Activated T-helper 17 cell treated with anti-CD3 and anti-CD28 coated beads, Interleukin-2, amount 50 U/mL, for 72 hours (primary cell): ENCODE results near the gene SSMEM1. TPM values are rescaled to one million over a fixed set of nuclear protein-coding genes. Genes with fewer than 3 reads are reported as not detected.
"Not testable (repeated sequence)": the region's sequence is repeated elsewhere in the genome, so short reads cannot be mapped to it uniquely, and the experiment has no call there.

Source experiments
- ATAC-seq: fragments of 150-1000 bp; cut with Tn5 transposase; replicated peaks from 2 replicates; pipeline ENCODE4 v1.10.0; 2021; ENCODE audit warnings: mild to moderate bottlenecking, moderate library complexity
- H3K27ac Mint-ChIP-seq: one replicate; pipeline ENCODE4 v1.8.0; 2022; ENCODE audit warnings: mixed read lengths
- H3K27me3 Mint-ChIP-seq: one replicate; pipeline ENCODE4 v1.8.0; 2022; ENCODE audit warnings: mixed read lengths
- H3K36me3 Mint-ChIP-seq: one replicate; pipeline ENCODE4 v1.8.0; 2022; ENCODE audit warnings: low read depth, mild to moderate bottlenecking, mixed read lengths
- H3K4me1 Mint-ChIP-seq: one replicate; pipeline ENCODE4 v1.8.0; 2022; ENCODE audit warnings: mixed read lengths
- H3K4me3 Mint-ChIP-seq: one replicate; pipeline ENCODE4 v1.8.0; 2022; ENCODE audit warnings: mild to moderate bottlenecking, mixed read lengths
- H3K9me3 Mint-ChIP-seq: one replicate; pipeline ENCODE4 v1.8.0; 2022; ENCODE audit warnings: mixed read lengths
- total RNA-seq, 2 donors: library from RNA; stranded (reverse); gene quantifications; one replicate each; pipeline ENCODE4 v1.2.3, GENCODE V29; 2022

SSMEM1 gene, protein sequence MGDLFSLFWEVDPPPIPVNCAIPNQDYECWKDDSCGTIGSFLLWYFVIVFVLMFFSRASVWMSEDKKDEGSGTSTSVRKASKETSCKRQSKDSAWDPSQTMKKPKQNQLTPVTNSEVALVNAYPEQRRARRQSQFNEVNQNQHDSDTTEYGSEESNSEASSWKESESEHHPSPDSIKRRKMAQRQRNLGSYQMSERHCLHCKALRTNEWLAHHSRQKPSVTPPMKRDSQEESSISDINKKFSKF
- total RNA-seq = not detected

DNA sequence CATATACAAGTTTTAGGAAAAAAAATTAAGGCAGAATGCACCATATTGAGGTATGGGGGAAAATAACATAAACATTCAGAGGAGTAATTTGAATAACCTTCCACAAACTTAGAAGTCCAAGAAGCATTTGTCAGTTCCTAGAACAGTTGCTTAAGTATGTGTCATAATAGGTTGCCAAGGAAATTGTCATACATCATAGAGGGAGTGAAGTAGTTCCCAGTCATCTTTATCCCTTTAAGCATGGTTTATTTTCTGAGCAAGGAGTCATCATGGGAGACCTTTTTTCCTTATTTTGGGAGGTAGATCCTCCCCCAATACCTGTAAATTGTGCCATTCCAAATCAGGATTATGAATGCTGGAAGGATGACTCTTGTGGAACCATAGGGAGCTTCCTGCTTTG, at the start of gene SSMEM1:
TSS of gene SSMEM1 (plus strand) at position 219 of the 400 bp plus-strand sequence. CDS start at position 270, 51 bp downstream.
- H3K9me3 Mint-ChIP-seq = no peaks in the 10 kb centered on the region
- peak; percentile 23 for ATAC-seq
- peaks cover 4% of the 10 kb centered on the region for H3K27me3 Mint-ChIP-seq
- H3K27ac Mint-ChIP-seq = no peak within 1 kb of the TSS
- H3K4me3 Mint-ChIP-seq = no peak within 1 kb of the TSS
- peaks cover 11% of the 10 kb centered on the region for H3K4me1 Mint-ChIP-seq
- H3K36me3 Mint-ChIP-seq = peaks cover 25% of the 10 kb centered on the region

DNA sequence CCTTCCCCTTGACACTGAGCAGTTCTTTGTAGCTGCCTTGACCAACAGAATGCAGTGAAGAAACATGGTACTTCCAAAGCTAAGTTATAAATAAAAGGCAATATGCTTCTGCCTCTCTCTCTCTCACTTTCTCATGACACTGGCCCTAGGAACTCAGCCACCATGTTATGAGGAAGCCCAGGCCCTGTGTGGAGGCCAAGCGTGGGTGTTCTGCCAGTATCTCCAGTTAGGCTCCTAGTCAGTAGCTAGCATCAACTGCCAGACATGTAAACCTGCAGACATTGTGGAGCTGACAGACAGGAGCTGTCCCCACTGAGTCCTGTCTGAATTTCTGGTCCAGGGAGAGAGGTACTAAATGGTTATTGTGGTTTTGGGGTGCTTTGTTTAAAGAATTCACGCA, 47.6 kb upstream of the SSMEM1 start:
- Mint-ChIP-seq H3K9me3 (no peaks in the 10 kb centered on the region), H3K27me3 (no peaks in the 10 kb centered on the region), H3K27ac (no peak overlapping the region), H3K4me3 (no peak overlapping the region), H3K36me3 (peaks cover 72% of the 10 kb centered on the region), H3K4me1 (peaks cover 7% of the 10 kb centered on the region)
- ATAC-seq = no peak

DNA sequence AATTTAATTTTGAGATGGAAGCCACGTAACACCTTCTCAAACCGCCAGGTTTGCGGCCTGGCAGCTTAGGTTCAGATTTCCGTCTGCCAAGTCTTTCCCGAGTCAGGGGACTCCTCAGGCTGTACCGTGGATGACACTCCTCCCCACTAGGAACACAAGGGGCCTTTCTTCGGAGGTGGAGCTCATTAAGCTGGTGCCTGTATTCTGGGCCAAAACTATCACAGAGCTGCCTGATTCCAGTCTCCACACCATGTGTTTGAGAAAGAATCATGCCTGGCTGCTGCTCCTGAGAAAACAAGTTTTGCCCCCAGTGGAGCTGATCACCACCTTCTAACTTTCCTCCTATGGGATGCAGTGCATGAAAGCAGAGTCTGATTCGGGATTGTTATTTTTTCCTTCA, 47.2 kb upstream of the SSMEM1 start:
- no peak for ATAC-seq

DNA sequence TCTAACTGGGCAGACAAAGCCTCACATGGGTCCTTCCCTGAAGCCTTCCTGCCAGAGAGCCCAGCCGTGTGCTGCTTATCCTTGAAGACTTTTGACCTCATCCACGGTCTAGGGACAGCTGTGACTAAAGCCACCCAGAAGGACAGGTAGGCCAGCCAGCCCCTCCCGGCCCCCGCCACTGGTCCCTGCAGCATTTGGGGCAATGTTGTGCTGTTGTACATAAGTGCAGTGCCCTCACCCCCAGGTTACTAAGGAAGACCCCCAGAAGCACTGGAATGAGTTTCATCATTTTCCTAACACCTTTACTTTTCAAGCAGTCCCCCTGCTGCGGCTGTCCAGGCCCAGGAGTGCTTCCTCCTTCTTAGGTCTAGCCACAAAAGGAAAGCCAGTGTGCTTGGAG, 45.5 kb upstream of the SSMEM1 start:
- Mint-ChIP-seq H3K36me3 (peaks cover 94% of the 10 kb centered on the region), H3K27ac (no peak overlapping the region), H3K9me3 (no peaks in the 10 kb centered on the region), H3K27me3 (no peaks in the 10 kb centered on the region), H3K4me3 (no peak overlapping the region), H3K4me1 (peaks cover 7% of the 10 kb centered on the region)
- ATAC-seq = no peak

More for the DNA sequence above, 47.2 kb upstream of the SSMEM1 start:
- H3K4me3 Mint-ChIP-seq = no peak overlapping the region
- H3K27me3 Mint-ChIP-seq = no peaks in the 10 kb centered on the region
- no peaks in the 10 kb centered on the region for H3K9me3 Mint-ChIP-seq
- no peak overlapping the region for H3K27ac Mint-ChIP-seq
- peaks cover 76% of the 10 kb centered on the region for H3K36me3 Mint-ChIP-seq
- peaks cover 7% of the 10 kb centered on the region for H3K4me1 Mint-ChIP-seq

DNA sequence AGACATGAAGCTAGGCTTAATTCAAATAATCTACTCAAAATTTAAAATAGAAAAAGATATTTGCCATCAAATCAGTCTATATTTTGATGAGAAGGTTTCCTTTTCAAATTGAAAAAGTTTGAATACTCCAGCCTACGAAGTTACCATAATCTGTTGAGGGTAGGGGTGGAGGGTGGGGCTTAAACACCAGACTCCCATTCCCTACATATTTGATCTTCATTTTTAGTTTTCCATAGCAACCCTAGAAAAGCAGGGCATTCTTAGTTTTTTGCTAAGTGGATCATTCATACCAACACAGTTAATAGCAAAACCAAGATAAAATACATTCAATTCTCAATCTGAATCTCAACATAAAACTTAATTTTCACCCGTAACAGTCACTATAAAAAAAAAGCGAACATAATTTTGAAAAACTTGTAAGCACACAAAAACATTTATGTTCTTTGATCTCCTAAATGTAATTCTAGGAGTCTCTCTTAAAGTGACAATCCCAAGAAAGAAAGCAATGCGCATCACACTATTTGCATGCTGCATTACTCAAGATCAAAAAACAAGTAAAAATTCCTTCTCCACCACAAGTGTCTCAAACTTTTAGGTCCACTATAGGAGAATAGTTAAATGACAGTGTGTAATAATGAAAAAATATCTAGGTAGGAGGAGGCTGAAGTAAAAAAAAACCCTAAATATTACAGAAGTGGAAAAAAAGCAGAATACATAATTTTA, 33.3 kb upstream of the SSMEM1 start:
- Mint-ChIP-seq H3K4me1 (no peaks in the 10 kb centered on the region), H3K27ac (no peak overlapping the region), H3K4me3 (no peak overlapping the region), H3K27me3 (no peaks in the 10 kb centered on the region), H3K9me3 (no peaks in the 10 kb centered on the region), H3K36me3 (peaks cover 90% of the 10 kb centered on the region)
- ATAC-seq = no peak

DNA sequence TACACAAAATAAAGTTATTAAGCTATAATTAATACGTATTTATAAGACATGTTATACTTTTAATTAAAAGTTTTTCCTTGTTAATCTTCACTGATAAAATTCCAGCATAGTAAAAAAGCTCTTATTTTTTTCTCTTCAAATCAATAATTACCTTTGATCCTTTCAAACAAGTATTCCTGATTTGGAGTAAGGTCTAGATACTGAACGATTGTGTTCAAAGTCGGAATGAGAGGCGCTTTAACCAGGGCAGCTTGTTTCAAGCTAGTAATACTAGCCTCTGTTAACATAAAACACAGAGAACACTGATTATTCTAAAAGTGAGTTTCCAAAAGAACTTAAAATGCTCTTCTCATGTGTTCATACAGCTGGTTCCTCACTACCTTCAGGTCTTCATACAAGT, 29.4 kb upstream of the SSMEM1 start:
- no peaks in the 10 kb centered on the region for H3K27me3 Mint-ChIP-seq
- H3K36me3 Mint-ChIP-seq = peaks cover 96% of the 10 kb centered on the region
- no peak for ATAC-seq
- no peaks in the 10 kb centered on the region for H3K9me3 Mint-ChIP-seq
- no peak overlapping the region for H3K4me3 Mint-ChIP-seq
- H3K4me1 Mint-ChIP-seq = peaks cover 15% of the 10 kb centered on the region
- peak overlapping the region; percentile 2 for H3K27ac Mint-ChIP-seq

DNA sequence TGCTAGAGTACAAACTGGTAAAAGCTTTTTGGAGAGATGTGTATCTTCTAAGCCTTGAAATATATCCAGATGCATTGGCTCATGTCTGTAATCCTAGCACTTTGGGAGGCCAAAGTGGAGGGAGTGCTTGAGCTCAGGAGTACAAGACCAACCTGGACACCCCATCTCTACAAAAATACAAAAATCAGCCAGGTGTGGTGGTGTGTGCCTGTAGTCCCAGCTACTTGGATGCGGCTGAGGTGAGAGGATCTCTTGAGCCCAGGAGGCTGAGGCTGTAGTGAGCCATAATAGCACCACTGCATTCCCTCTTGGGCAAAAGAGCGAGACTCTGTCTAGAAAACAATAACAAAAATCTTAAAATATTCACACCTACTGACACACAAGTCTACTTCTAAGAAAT, 28.0 kb upstream of the SSMEM1 start:
- H3K27ac Mint-ChIP-seq = no peak overlapping the region
- ATAC-seq = no peak

DNA sequence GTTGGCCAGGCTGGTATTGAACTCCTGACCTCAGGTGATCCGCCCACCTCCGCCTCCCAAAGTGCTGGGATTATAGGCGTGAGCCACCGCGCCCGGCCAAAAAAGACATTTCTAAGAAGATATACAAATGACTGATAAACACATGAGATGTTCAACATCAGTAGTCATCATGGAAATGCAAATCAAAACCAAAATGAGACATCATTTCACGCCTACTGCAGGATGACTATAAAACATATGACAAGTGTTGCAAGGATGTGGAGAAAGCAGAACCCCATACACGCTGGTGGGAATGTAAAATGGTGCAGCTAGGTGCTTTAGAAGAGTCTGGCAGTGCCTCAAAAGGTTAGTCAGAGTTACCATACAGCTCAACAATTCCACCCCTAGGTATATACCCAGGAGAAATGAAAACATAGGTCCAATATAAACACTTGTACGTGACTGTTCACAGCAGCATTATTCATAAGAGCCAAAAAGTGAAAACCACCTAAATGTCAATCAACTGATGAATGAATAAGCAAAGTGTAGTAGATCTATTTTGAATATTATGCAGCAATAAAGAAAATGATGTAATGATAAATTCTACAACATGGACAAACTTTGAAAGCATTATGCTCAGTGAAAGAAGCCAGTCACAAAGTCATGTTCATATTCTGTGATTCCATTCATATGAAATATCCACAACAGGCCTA, 26.9 kb upstream of the SSMEM1 start:
- H3K36me3 Mint-ChIP-seq = peaks cover 95% of the 10 kb centered on the region
- peak; percentile 96 for ATAC-seq
- H3K27me3 Mint-ChIP-seq = no peaks in the 10 kb centered on the region

More for the DNA sequence above, 28.0 kb upstream of the SSMEM1 start:
- Mint-ChIP-seq H3K4me1 (peaks cover 21% of the 10 kb centered on the region), H3K36me3 (peaks cover 96% of the 10 kb centered on the region), H3K27me3 (no peaks in the 10 kb centered on the region), H3K9me3 (no peaks in the 10 kb centered on the region), H3K4me3 (no peak overlapping the region)

DNA sequence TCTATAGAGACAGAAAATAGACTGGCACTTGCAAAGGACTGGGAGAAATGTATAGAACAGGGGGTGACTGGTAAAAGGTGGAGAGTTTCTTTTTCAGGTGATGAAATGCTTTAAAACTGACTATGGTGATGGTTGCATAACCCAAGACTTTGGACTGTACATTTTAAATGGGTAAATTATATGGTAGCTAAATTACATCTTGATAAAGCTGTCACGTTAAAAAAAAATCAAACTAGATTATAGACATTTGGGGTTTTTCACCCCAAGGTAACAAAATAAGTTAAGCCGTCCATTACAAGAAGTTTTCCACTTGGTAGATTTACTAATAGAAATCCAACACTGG, 26.4 kb upstream of the SSMEM1 start:
- no peaks in the 10 kb centered on the region for H3K27me3 Mint-ChIP-seq
- ATAC-seq = no peak
- H3K36me3 Mint-ChIP-seq = peaks cover 91% of the 10 kb centered on the region
- H3K4me3 Mint-ChIP-seq = peak overlapping the region; percentile 72
- H3K9me3 Mint-ChIP-seq = no peaks in the 10 kb centered on the region
- H3K4me1 Mint-ChIP-seq = peaks cover 21% of the 10 kb centered on the region
- H3K27ac Mint-ChIP-seq = peak overlapping the region; percentile 90

More for the DNA sequence above, 26.9 kb upstream of the SSMEM1 start:
- Mint-ChIP-seq H3K9me3 (no peaks in the 10 kb centered on the region), H3K27ac (peak overlapping the region; percentile 90), H3K4me3 (peak overlapping the region; percentile 72), H3K4me1 (peaks cover 21% of the 10 kb centered on the region)

DNA sequence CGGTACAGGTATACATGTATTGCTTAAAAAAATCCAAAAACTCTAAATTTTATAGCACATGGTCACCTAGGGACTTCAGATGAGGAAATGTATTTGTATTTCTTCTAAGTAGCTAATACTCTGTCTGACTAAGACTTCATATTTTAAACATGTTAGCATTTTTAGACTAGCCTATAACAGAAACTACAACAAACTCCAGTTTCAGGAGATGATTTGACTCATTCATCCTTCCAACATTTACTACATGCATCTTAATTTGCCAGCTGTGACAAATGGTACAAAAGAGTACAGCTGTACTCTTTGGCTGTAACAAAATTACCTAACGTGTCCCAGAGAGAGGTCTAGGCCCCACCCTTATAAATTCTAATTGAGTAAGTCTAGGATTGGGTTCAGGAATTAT, 24.7 kb upstream of the SSMEM1 start:
- no peaks in the 10 kb centered on the region for H3K9me3 Mint-ChIP-seq
- H3K4me1 Mint-ChIP-seq = peaks cover 21% of the 10 kb centered on the region
- H3K4me3 Mint-ChIP-seq = peak overlapping the region; percentile 58
- no peaks in the 10 kb centered on the region for H3K27me3 Mint-ChIP-seq
- peak overlapping the region; percentile 89 for H3K27ac Mint-ChIP-seq
- peak; percentile 55 for ATAC-seq
- H3K36me3 Mint-ChIP-seq = peaks cover 91% of the 10 kb centered on the region

DNA sequence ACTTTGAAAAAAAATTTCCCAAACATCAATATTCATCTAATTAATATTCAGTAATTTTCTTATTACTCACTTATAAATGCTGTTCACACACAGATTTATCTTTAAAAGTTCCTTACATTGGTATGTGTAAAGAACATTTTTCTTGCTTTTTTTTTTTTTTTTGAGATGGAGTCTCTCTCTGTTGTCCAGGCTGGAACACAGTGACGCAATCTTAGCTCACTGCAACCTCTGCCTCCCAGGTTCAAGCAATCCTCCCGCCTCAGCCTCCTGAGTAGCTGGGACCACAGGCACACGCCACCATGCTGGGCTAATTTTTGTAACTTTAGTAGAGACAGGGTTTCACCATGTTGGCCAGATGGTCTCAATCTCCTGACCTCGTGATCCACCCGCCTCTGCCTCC, 23.3 kb upstream of the SSMEM1 start:
- not testable (repeated sequence) for H3K27ac Mint-ChIP-seq, ATAC-seq, H3K27me3 Mint-ChIP-seq, H3K4me3 Mint-ChIP-seq, H3K9me3 Mint-ChIP-seq
- H3K36me3 Mint-ChIP-seq = peaks cover 92% of the 10 kb centered on the region
- peaks cover 21% of the 10 kb centered on the region for H3K4me1 Mint-ChIP-seq

DNA sequence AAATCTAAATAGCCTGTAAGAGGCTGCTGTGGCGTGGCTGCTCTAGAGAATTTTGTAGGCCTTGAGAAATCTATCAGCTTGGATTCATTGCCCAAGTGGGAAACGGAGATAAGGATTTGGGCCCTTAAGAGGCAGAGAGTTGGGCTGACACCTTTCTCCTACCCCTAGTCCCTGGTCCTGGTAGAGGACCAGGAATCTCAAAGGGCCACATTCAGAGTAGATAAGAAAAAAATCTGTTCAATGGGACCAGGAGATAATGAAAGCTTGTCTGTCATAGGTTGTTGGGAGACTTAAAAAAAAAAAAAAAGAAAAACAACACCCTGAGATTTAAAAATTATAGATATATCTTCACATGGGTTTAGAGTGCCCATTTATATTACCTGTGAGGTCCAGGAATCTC, 20.3 kb upstream of the SSMEM1 start:
- peak overlapping the region; percentile 63 for H3K27ac Mint-ChIP-seq
- no peaks in the 10 kb centered on the region for H3K27me3 Mint-ChIP-seq
- H3K9me3 Mint-ChIP-seq = no peaks in the 10 kb centered on the region
- H3K4me3 Mint-ChIP-seq = no peak overlapping the region
- H3K4me1 Mint-ChIP-seq = peaks cover 13% of the 10 kb centered on the region
- ATAC-seq = no peak
- peaks cover 92% of the 10 kb centered on the region for H3K36me3 Mint-ChIP-seq

DNA sequence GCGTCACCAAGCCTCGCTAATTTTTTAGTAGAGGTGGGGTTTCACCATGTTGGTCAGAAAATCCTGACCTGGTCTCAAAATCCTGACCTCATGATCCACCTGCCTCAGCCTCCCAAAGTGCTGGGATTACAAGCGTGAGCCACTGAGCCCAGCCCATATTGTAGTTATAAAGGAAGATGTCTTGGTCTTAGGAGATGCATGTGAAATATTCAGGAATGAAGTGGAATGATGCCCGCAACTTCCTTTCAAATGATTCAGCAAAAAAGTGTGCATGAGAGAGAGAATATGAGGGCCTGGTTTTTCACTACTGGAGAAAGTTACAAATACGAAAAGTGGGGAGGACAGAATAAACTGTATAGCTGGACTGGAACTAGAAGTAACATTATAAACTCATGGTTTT, 18.3 kb upstream of the SSMEM1 start:
- Mint-ChIP-seq H3K27ac (no peak overlapping the region), H3K36me3 (peaks cover 92% of the 10 kb centered on the region), H3K27me3 (no peaks in the 10 kb centered on the region), H3K4me1 (no peaks in the 10 kb centered on the region), H3K9me3 (no peaks in the 10 kb centered on the region), H3K4me3 (no peak overlapping the region)
- no peak for ATAC-seq

DNA sequence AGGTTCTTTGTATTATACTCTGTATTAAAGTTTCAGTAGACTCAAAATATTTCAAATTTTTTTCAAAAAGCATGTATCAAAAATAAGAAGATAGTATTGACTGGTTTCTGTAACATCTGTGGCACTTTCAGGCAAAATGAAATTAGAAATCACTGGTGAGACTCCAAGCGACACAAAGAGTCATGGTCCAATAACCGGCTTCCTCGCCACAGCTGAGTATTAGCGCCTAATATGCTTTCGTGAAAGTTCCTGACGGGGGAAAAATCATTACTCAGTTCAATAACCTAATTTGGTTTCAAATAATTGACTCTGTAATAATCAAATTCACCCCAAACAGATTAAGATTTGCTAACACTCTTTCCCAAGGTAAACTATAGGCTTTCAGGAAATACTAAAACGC, 15.9 kb upstream of the SSMEM1 start:
- Mint-ChIP-seq H3K27ac (no peak overlapping the region), H3K4me3 (no peak overlapping the region), H3K4me1 (no peaks in the 10 kb centered on the region), H3K36me3 (peaks cover 95% of the 10 kb centered on the region), H3K9me3 (no peaks in the 10 kb centered on the region), H3K27me3 (no peaks in the 10 kb centered on the region)
- ATAC-seq = no peak

DNA sequence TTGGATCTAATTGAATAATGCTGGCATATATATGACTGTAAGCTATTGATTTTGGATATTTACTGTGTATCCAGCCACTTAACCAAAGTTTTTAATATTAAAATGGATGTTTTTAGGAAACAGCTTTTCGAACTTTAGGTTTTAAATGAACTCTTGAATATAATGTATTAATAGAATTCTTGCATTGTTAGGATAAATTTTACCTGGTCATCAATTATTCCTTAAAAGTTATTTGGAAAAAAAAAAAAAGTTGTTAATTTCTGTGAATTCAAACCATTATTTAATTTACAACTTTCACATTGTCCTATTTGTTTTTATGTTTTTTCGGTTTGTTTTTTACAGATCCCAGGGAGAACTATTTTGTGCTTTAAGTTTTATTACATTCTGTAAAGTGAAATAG, 12.3 kb upstream of the SSMEM1 start:
- Mint-ChIP-seq H3K4me3 (no peak overlapping the region), H3K36me3 (peaks cover 97% of the 10 kb centered on the region), H3K9me3 (no peaks in the 10 kb centered on the region), H3K27me3 (no peaks in the 10 kb centered on the region), H3K27ac (no peak overlapping the region), H3K4me1 (peaks cover 5% of the 10 kb centered on the region)
- ATAC-seq = no peak
